H9 (cell line): ENCODE results near the gene TTLL4. TPM values are rescaled to one million over a fixed set of nuclear protein-coding genes. Genes with fewer than 3 reads are reported as not detected.

Experiments
- DNase-seq: peaks from one replicate; pipeline ENCODE4 v3.0.0-alpha.2; 2017
- H2AFZ ChIP-seq: one replicate; pipeline ENCODE4 v1.6.1; 2013; ENCODE audit warnings: mild to moderate bottlenecking, low read length, control low read depth, moderate library complexity
- H2AK5ac ChIP-seq: 2 replicates; pipeline ENCODE4 v1.6.1; 2013; ENCODE audit warnings: low read length, control low read depth, mixed read lengths; ENCODE audit not compliant: insufficient read length
- H2BK120ac ChIP-seq: one replicate; pipeline ENCODE4 v1.6.1; 2013; ENCODE audit warnings: low read depth, mild to moderate bottlenecking, low read length, control low read depth, inconsistent platforms; ENCODE audit not compliant: poor library complexity, severe bottlenecking
- H2BK12ac ChIP-seq: 2 replicates; pipeline ENCODE4 v1.6.1; 2013; ENCODE audit warnings: low read length, control low read depth, mixed read lengths, low read depth; ENCODE audit not compliant: insufficient read length
- H2BK15ac ChIP-seq: 2 replicates; pipeline ENCODE4 v1.6.1; 2013; ENCODE audit warnings: low read depth, low read length, control low read depth
- H2BK20ac ChIP-seq: one replicate; pipeline ENCODE4 v1.6.1; 2013; ENCODE audit warnings: low read depth, mild to moderate bottlenecking, low read length, control low read depth, inconsistent platforms; ENCODE audit not compliant: poor library complexity, severe bottlenecking
- H2BK5ac ChIP-seq: 2 replicates; pipeline ENCODE4 v1.6.1; 2013; ENCODE audit warnings: low read length, control low read depth, mixed read lengths; ENCODE audit not compliant: insufficient read length
- H3K14ac ChIP-seq: 2 replicates; pipeline ENCODE4 v1.6.1; 2013; ENCODE audit warnings: low read length, control low read depth; ENCODE audit not compliant: insufficient read depth
- H3K18ac ChIP-seq: 2 replicates; pipeline ENCODE4 v1.6.1; 2013; ENCODE audit warnings: low read depth, mild to moderate bottlenecking, mixed read lengths, low read length, control low read depth; ENCODE audit not compliant: insufficient read length
- H3K23ac ChIP-seq: 2 replicates; pipeline ENCODE4 v1.6.1; 2013; ENCODE audit warnings: low read length, control low read depth, mixed read lengths, low read depth; ENCODE audit not compliant: insufficient read length
- H3K23me2 ChIP-seq: 2 replicates; pipeline ENCODE4 v1.6.1; 2013; ENCODE audit warnings: low read depth, mild to moderate bottlenecking, mixed read lengths, low read length, control low read depth; ENCODE audit not compliant: insufficient read length, poor library complexity, severe bottlenecking
- H3K27ac ChIP-seq: 2 replicates; pipeline ENCODE4 v1.5.1; 2013; ENCODE audit warnings: low read length, control low read depth, mixed read lengths, low read depth; ENCODE audit not compliant: insufficient read length
- H3K27me3 ChIP-seq: 2 replicates; pipeline ENCODE4 v1.6.1; 2013; ENCODE audit warnings: low read length, control low read depth, inconsistent platforms; ENCODE audit not compliant: insufficient read depth
- H3K4ac ChIP-seq: 2 replicates; pipeline ENCODE4 v1.6.1; 2013; ENCODE audit warnings: low read depth, mild to moderate bottlenecking, control low read depth, inconsistent platforms, low read length, moderate library complexity
- H3K4me1 ChIP-seq: 2 replicates; pipeline ENCODE4 v1.6.1; 2013; ENCODE audit warnings: low read length, control low read depth, inconsistent platforms; ENCODE audit not compliant: insufficient read depth
- H3K4me2 ChIP-seq: 2 replicates; pipeline ENCODE4 v1.6.1; 2013; ENCODE audit warnings: low read length, control low read depth, mixed read lengths; ENCODE audit not compliant: insufficient read length, insufficient read depth
- H3K56ac ChIP-seq: 2 replicates; pipeline ENCODE4 v1.6.1; 2013; ENCODE audit warnings: low read depth, mild to moderate bottlenecking, mixed read lengths, low read length, control low read depth; ENCODE audit not compliant: insufficient read length
- H3K79me1 ChIP-seq: 2 replicates; pipeline ENCODE4 v1.6.1; 2013; ENCODE audit warnings: low read depth, mild to moderate bottlenecking, moderate library complexity, low read length, control low read depth, inconsistent platforms; ENCODE audit not compliant: insufficient read depth, poor library complexity, severe bottlenecking
- H3K79me2 ChIP-seq: 2 replicates; pipeline ENCODE4 v1.6.1; 2013; ENCODE audit warnings: low read length, control low read depth, inconsistent platforms; ENCODE audit not compliant: insufficient read depth
- H3K9ac ChIP-seq: 2 replicates; pipeline ENCODE4 v1.6.1; 2013; ENCODE audit warnings: low read length, control low read depth, mixed read lengths; ENCODE audit not compliant: insufficient read length; ENCODE audit errors: extremely low read depth
- H3K9me3 ChIP-seq: one replicate; pipeline ENCODE4 v1.6.1; 2013; ENCODE audit warnings: low read depth, low read length, inconsistent platforms; ENCODE audit not compliant: control insufficient read depth
- H3T11ph ChIP-seq: one replicate; pipeline ENCODE4 v1.6.1; 2013; ENCODE audit warnings: mild to moderate bottlenecking, low read length, control low read depth, inconsistent platforms
- H4K20me1 ChIP-seq: one replicate; pipeline ENCODE4 v1.6.1; 2013; ENCODE audit not compliant: control insufficient read depth, insufficient read length, insufficient read depth
- H4K5ac ChIP-seq: 2 replicates; pipeline ENCODE4 v1.6.1; 2013; ENCODE audit warnings: low read depth, mild to moderate bottlenecking, mixed read lengths, low read length, control low read depth; ENCODE audit not compliant: insufficient read length
- H4K8ac ChIP-seq: replicated peaks from 2 replicates; pipeline ENCODE4 v1.6.1; 2013; ENCODE audit warnings: low read length, control low read depth, mixed read lengths, low read depth; ENCODE audit not compliant: insufficient read length
- H4K91ac ChIP-seq: 2 replicates; pipeline ENCODE4 v1.6.1; 2013; ENCODE audit warnings: low read depth, mild to moderate bottlenecking, moderate library complexity, mixed read lengths, low read length, control low read depth; ENCODE audit not compliant: insufficient read length
- H3K27ac Mint-ChIP-seq, 3 experiments: 2 replicates in 2 of 3; 3 replicates in 1 of 3; pipeline ENCODE4 v1.8.0; 2020 to 2021; ENCODE audit warnings: mixed read lengths in 3 of 3, mild to moderate bottlenecking in 1 of 3, moderate library complexity in 1 of 3
- H3K27me3 Mint-ChIP-seq: 2 replicates; pipeline ENCODE4 v1.8.0; 2021; ENCODE audit warnings: low read depth, mild to moderate bottlenecking, moderate library complexity, mixed read lengths
- H3K36me3 Mint-ChIP-seq, 3 experiments: 2 replicates in 2 of 3; 3 replicates in 1 of 3; pipeline ENCODE4 v1.8.0; 2020 to 2021; ENCODE audit warnings: low read depth in 3 of 3, mixed read lengths in 3 of 3; ENCODE audit not compliant: insufficient read depth in 1 of 3
- H3K4me1 Mint-ChIP-seq, 2 experiments: 2 replicates each; pipeline ENCODE4 v1.8.0; 2020; ENCODE audit warnings: mixed read lengths in 2 of 2
- H3K4me3 Mint-ChIP-seq, 2 experiments: 2 replicates in 1 of 2; 3 replicates in 1 of 2; pipeline ENCODE4 v1.8.0; 2020 to 2021; ENCODE audit warnings: mild to moderate bottlenecking in 2 of 2, mixed read lengths in 2 of 2, moderate library complexity in 1 of 2
- H3K9me3 Mint-ChIP-seq, 2 experiments: 2 replicates in 1 of 2; 3 replicates in 1 of 2; pipeline ENCODE4 v1.8.0; 2020; ENCODE audit warnings: mild to moderate bottlenecking in 2 of 2, mixed read lengths in 2 of 2, moderate library complexity in 1 of 2
- CTCF ChIP-seq: fragments of 200-600 bp; sonication (generic); conservative IDR thresholded peaks from 3 replicates; pipeline ENCODE4 v1.8.0; 2021; ENCODE audit warnings: antibody characterized with exemption, mild to moderate bottlenecking
- WGBS: extraction: QIAGEN DNeasy Blood & Tissue Kit; methylation state at CpG from one replicate; pipeline ENCODE4 v1.1.7; 2013; ENCODE audit warnings: missing lambda C conversion rate, low lambda C conversion rate, mixed read lengths; ENCODE audit not compliant: insufficient read length; ENCODE audit errors: extremely low coverage; 5-methylcytosine and 5-hydroxymethylcytosine counted together
- total RNA-seq: library from RNA; stranded (reverse); gene quantifications from 2 replicates; pipeline ENCODE4 v1.2.1, GENCODE V29; 2021

The TTLL4 gene
- total RNA-seq, 1 experiment from 2014 or later: 96.4 TPM

GRCh38 chr2:218719457-218719856 is 8.8 kb downstream of the TTLL4 start:
- peaks cover 0 to 2% of the 10 kb centered on the region in 2 experiments; a peak in 1 of 5 replicates for H3K9me3 Mint-ChIP-seq

More at GRCh38 chr2:218719457-218719856, 8.8 kb downstream of the TTLL4 start:
- Histone ChIP-seq H3K79me2 (peaks cover 15% of the 10 kb centered on the region; the same call in 1 of the 2 replicates), H3K9me3 (no peaks in the 10 kb centered on the region), H4K8ac (no peak overlapping the region), H2AFZ (no peak overlapping the region), H3K27me3 (no peaks in the 10 kb centered on the region), H2BK5ac (no peak overlapping the region), H4K91ac (no peak overlapping the region), H3T11ph (no peak overlapping the region), H3K18ac (no peak overlapping the region), H3K4me1 (peaks cover 14% of the 10 kb centered on the region; the same call in 1 of the 2 replicates), H3K4ac (no peak overlapping the region), H3K4me2 (no peak overlapping the region), H3K23ac (no peak overlapping the region), H4K20me1 (no peaks in the 10 kb centered on the region), H3K9ac (no peak overlapping the region), H2BK20ac (no peak overlapping the region), H3K56ac (no peak overlapping the region), H3K23me2 (no peaks in the 10 kb centered on the region), H2BK15ac (no peak overlapping the region), H3K79me1 (peaks cover 6% of the 10 kb centered on the region), H3K14ac (no peak overlapping the region), H2BK120ac (no peak overlapping the region), H3K27ac (no peak overlapping the region), H4K5ac (no peak overlapping the region), H2AK5ac (no peak overlapping the region), H2BK12ac (no peak overlapping the region)
- Mint-ChIP-seq H3K4me3 (no peak overlapping the region), H3K36me3 (peaks cover 7 to 28% (median 20%) of the 10 kb centered on the region in 3 experiments), H3K27ac (peak overlapping the region; percentile 1 to 87 (median 6); a peak in 3 of 7 replicates), H3K27me3 (no peaks in the 10 kb centered on the region), H3K4me1 (peaks cover 31 to 34% of the 10 kb centered on the region in 2 experiments)
- no peak for TF ChIP-seq CTCF
- DNase-seq: no peak
- WGBS: no CpG with 5 or more reads among the region's 3 CpGs
